Liver (tissue), 9 donors: ENCODE measurements around the gene SLC24A3. TPM values are rescaled to one million over a fixed set of nuclear protein-coding genes. Genes with fewer than 3 reads are reported as not detected.

Experiments
- DNase-seq: peaks from one replicate; pipeline ENCODE4 v3.0.0-alpha.2; 2017; ENCODE audit warnings: low spot score
- H3K27ac ChIP-seq, 2 donors: one replicate each; pipeline ENCODE4 v1.7.0; 2013; ENCODE audit warnings: inconsistent platforms in 2 of 2, low read length in 2 of 2, control low read depth in 1 of 2, low read depth in 1 of 2, mild to moderate bottlenecking in 1 of 2
- H3K27me3 ChIP-seq, 4 donors: one replicate each; pipeline versions ENCODE4 v1.6.1 to v1.7.0; 2013; ENCODE audit warnings: low read length in 3 of 4, inconsistent platforms in 1 of 4, mild to moderate bottlenecking in 1 of 4, moderate library complexity in 1 of 4; ENCODE audit not compliant: control insufficient read depth in 4 of 4, insufficient read depth in 4 of 4
- H3K36me3 ChIP-seq, 4 donors: one replicate each; pipeline versions ENCODE4 v1.6.1 to v1.7.0; 2013; ENCODE audit warnings: low read length in 3 of 4, mild to moderate bottlenecking in 3 of 4, low read depth in 1 of 4, moderate library complexity in 1 of 4; ENCODE audit not compliant: control insufficient read depth in 4 of 4, insufficient read depth in 3 of 4
- H3K4me1 ChIP-seq, 4 donors: one replicate each; pipeline versions ENCODE4 v1.6.1 to v1.7.0; 2013; ENCODE audit warnings: low read length in 3 of 4, mild to moderate bottlenecking in 3 of 4, moderate library complexity in 1 of 4; ENCODE audit not compliant: control insufficient read depth in 4 of 4, insufficient read depth in 4 of 4
- H3K4me3 ChIP-seq, 3 donors: one replicate each; pipeline versions ENCODE4 v1.6.1 to v1.7.0; 2013; ENCODE audit warnings: low read length in 3 of 3, control low read depth in 1 of 3, low read depth in 1 of 3, mild to moderate bottlenecking in 1 of 3
- H3K9ac ChIP-seq, 2 donors: one replicate each; pipeline ENCODE4 v1.7.0; 2013; ENCODE audit warnings: low read length in 2 of 2, mild to moderate bottlenecking in 2 of 2, moderate library complexity in 2 of 2, control low read depth in 1 of 2, low read depth in 1 of 2
- H3K9me3 ChIP-seq, 4 donors: one replicate each; pipeline versions ENCODE4 v1.6.1 to v1.7.0; 2013; ENCODE audit warnings: low read length in 3 of 4; ENCODE audit not compliant: control insufficient read depth in 4 of 4
- FOXA2 ChIP-seq: IDR thresholded peaks from 2 replicates; pipeline ENCODE4 v1.6.1; 2016; ENCODE audit warnings: antibody characterized with exemption
- GABPA ChIP-seq, 2 donors: IDR thresholded peaks in 1 of 2; conservative IDR thresholded peaks in 1 of 2; 2 replicates each; pipeline ENCODE4 v1.6.1; 2016; ENCODE audit warnings: antibody characterized with exemption in 2 of 2, mild to moderate bottlenecking in 1 of 2, moderate library complexity in 1 of 2
- HNF4G ChIP-seq: IDR thresholded peaks from 2 replicates; pipeline ENCODE4 v1.6.1; 2016; ENCODE audit warnings: antibody characterized with exemption
- NR2F2 ChIP-seq: IDR thresholded peaks from 2 replicates; pipeline ENCODE4 v1.6.1; 2016; ENCODE audit warnings: antibody characterized with exemption
- RAD21 ChIP-seq, 2 donors: IDR thresholded peaks; 2 replicates each; pipeline ENCODE4 v1.6.1; 2016; ENCODE audit warnings: antibody characterized with exemption in 2 of 2, mild to moderate bottlenecking in 2 of 2
- REST ChIP-seq: IDR thresholded peaks from 2 replicates; pipeline ENCODE4 v1.6.1; 2016; ENCODE audit warnings: antibody characterized with exemption, mild to moderate bottlenecking
- SP1 ChIP-seq: IDR thresholded peaks from 2 replicates; pipeline ENCODE4 v1.6.1; 2018; ENCODE audit warnings: antibody characterized with exemption, mild to moderate bottlenecking
- TAF1 ChIP-seq: conservative IDR thresholded peaks from 2 replicates; pipeline ENCODE4 v1.6.1; 2016; ENCODE audit warnings: antibody characterized with exemption, mild to moderate bottlenecking
- YY1 ChIP-seq: IDR thresholded peaks from 2 replicates; pipeline ENCODE4 v1.6.1; 2016; ENCODE audit warnings: antibody characterized with exemption, mild to moderate bottlenecking
- ZBTB33 ChIP-seq: IDR thresholded peaks from 2 replicates; pipeline ENCODE4 v1.6.1; 2016; ENCODE audit warnings: antibody characterized with exemption
- WGBS: extraction: QIAGEN DNeasy Blood & Tissue Kit; methylation state at CpG from one replicate; pipeline ENCODE4 v1.1.7; 2013; 5-methylcytosine and 5-hydroxymethylcytosine counted together
- polyA plus RNA-seq, 2 donors: library from polyadenylated mRNA; stranded (reverse) in 1 of 2; unstranded in 1 of 2; fragments of 200-250 nt in 1 of 2; fragments of >200 nt in 1 of 2; fragmentation: Nextera tagmentation in 1 of 2; extraction: Ambion mirVana in 1 of 2; gene quantifications; one replicate each; pipeline versions ENCODE4 v1.2.1 to v1.2.3, GENCODE V29; 2013 to 2015
- total RNA-seq, 2 donors: library from RNA; depleted of rRNA; stranded (reverse); fragments of >200 nt; gene quantifications; one replicate each; pipeline ENCODE4 v1.2.3, GENCODE V29; 2014
- TF ChIP-seq, protein P1 (sequence below): IDR thresholded peaks from 2 replicates; pipeline ENCODE4 v1.6.1; 2016; ENCODE audit warnings: antibody characterized with exemption
- TF ChIP-seq, protein P2 (sequence below): IDR thresholded peaks from 2 replicates; pipeline ENCODE4 v1.6.1; 2016; ENCODE audit warnings: antibody characterized with exemption
- donor health status: healthy.
- donor health status: healthy.
- donor health status: healthy.
- donor health status: healthy.
- donor health status: healthy.

Gene SLC24A3
- total and polyA plus RNA-seq, 4 donors: 0.28 to 1.8 (median 0.46) TPM

DNA sequence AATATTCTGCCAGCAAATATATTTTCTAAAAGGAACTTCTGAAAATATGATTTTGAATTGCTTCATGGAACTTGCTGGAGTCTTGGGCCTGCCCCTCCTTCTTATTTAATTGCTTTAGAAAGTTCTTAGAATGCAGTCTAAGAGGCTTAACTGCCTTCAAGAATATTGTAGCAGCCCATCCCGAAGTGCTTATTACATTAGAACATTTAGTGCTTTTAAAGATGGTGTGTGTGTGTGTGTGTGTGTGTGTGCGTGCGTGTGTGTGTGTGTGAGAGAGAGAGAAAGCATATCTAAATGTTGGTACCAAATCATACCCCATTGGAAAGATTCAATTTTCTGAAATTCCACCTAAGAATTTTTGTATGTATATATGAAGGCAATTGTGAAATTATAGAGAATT lies 193.5 kb downstream of the SLC24A3 start:
- Histone ChIP-seq H3K4me1 (no peaks in the 10 kb centered on the region), H3K9me3 (no peaks in the 10 kb centered on the region), H3K36me3 (no peaks in the 10 kb centered on the region), H3K27ac (no peak overlapping the region), H3K4me3 (no peak overlapping the region), H3K9ac (no peak overlapping the region), H3K27me3 (no peaks in the 10 kb centered on the region)
- DNase-seq: no peak
- 86% methylated on average over 3 of the region's 3 CpGs for WGBS
- TF ChIP-seq ZBTB33 (no peak), HNF4G (no peak), RAD21 (IDR thresholded peaks at IDR 0.05) (no peak), TAF1 (no peak), GABPA (IDR thresholded peaks at IDR 0.05 in 1 of 2, conservative IDR thresholded peaks at IDR 0.05 in 1 of 2) (no peak), REST (no peak), NR2F2 (no peak), YY1 (no peak)
- TF ChIP-seq, protein P1, sequence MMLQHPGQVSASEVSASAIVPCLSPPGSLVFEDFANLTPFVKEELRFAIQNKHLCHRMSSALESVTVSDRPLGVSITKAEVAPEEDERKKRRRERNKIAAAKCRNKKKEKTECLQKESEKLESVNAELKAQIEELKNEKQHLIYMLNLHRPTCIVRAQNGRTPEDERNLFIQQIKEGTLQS: no peak

- H3K4me3 ChIP-seq: no peak overlapping the region
- no peaks in the 10 kb centered on the region for H3K9me3 ChIP-seq
- WGBS: 83% methylated on average over 2 of the region's 2 CpGs
- no peaks in the 10 kb centered on the region for H3K27me3 ChIP-seq
- H3K4me1 ChIP-seq: no peaks in the 10 kb centered on the region
- DNase-seq: no peak
- H3K36me3 ChIP-seq: no peaks in the 10 kb centered on the region
- no peak for TF ChIP-seq ZBTB33
- no peak for TF ChIP-seq RAD21 (IDR thresholded peaks at IDR 0.05)
- TF ChIP-seq YY1: no peak
- no peak for TF ChIP-seq SP1
- no peak for TF ChIP-seq TAF1
- TF ChIP-seq, protein P1: no peak
- TF ChIP-seq FOXA2: no peak
- no peak for TF ChIP-seq HNF4G
- TF ChIP-seq, protein P2, sequence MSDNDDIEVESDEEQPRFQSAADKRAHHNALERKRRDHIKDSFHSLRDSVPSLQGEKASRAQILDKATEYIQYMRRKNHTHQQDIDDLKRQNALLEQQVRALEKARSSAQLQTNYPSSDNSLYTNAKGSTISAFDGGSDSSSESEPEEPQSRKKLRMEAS: no peak
- no peak overlapping the region for H3K9ac ChIP-seq
- H3K27ac ChIP-seq: no peak overlapping the region
These were observed 193.9 kb downstream of the SLC24A3 start for GRCh38 chr20:19406381-19406780.
